Measurements from ENCODE around the gene PCDH9.
"Not testable (repeated sequence)": the region's sequence is repeated elsewhere in the genome, so short reads cannot be mapped to it uniquely, and the experiment has no call there.

PCDH9 gene

GRCh38 chr13:66635526-66635925 lies 594.6 kb downstream of the PCDH9 start:
- DNase-seq = no peak

GRCh38 chr13:66634384-66634783 lies 595.8 kb downstream of the PCDH9 start:
- no peak for DNase-seq

- DNase-seq = no peak
These were observed 602.6 kb downstream of the PCDH9 start for GRCh38 chr13:66627512-66627911.

- DNase-seq = no peak
These were observed 605.8 kb downstream of the PCDH9 start for GRCh38 chr13:66624302-66624701.

GRCh38 chr13:66623129-66623820 lies 606.9 kb downstream of the PCDH9 start:
- no peak for DNase-seq

- DNase-seq = not testable (repeated sequence)
These were observed 608.2 kb downstream of the PCDH9 start for GRCh38 chr13:66621906-66622447.

- no peak for DNase-seq
These were observed 611.4 kb downstream of the PCDH9 start for GRCh38 chr13:66618702-66619101.

- DNase-seq = no peak
These were observed 612.4 kb downstream of the PCDH9 start for GRCh38 chr13:66617786-66618185.

GRCh38 chr13:66612983-66613382 lies 617.2 kb downstream of the PCDH9 start:
- DNase-seq = no peak

GRCh38 chr13:66586489-66586888 lies 643.6 kb downstream of the PCDH9 start:
- no peak for DNase-seq

GRCh38 chr13:66585669-66586203 lies 644.4 kb downstream of the PCDH9 start:
- DNase-seq = no peak

GRCh38 chr13:66581675-66582074 lies 648.5 kb downstream of the PCDH9 start:
- no peak for DNase-seq

GRCh38 chr13:66578305-66578704 lies 651.8 kb downstream of the PCDH9 start:
- no peak for DNase-seq

- DNase-seq = no peak
These were observed 652.8 kb downstream of the PCDH9 start for GRCh38 chr13:66577358-66577757.

GRCh38 chr13:66576381-66576780 lies 653.8 kb downstream of the PCDH9 start:
- DNase-seq = no peak

- no peak for DNase-seq
These were observed 655.5 kb downstream of the PCDH9 start for GRCh38 chr13:66574606-66575005.

GRCh38 chr13:66567899-66568612 lies 662.1 kb downstream of the PCDH9 start:
- no peak for DNase-seq

GRCh38 chr13:66565279-66565678 lies 664.9 kb downstream of the PCDH9 start:
- DNase-seq = no peak

- no peak for DNase-seq
These were observed 667.1 kb downstream of the PCDH9 start for GRCh38 chr13:66563076-66563475.

- DNase-seq = no peak
These were observed 668.1 kb downstream of the PCDH9 start for GRCh38 chr13:66562054-66562453.

- DNase-seq = no peak
These were observed 669.1 kb downstream of the PCDH9 start for GRCh38 chr13:66560991-66561390.

GRCh38 chr13:66560189-66560588 lies 669.9 kb downstream of the PCDH9 start:
- no peak for DNase-seq

GRCh38 chr13:66559093-66559492 lies 671.0 kb downstream of the PCDH9 start:
- no peak for DNase-seq

- DNase-seq = no peak
These were observed 671.6 kb downstream of the PCDH9 start for GRCh38 chr13:66558506-66558905.

Measured in CD4-positive, alpha-beta T cell treated with Interleukin-1 beta for 1 hour (primary cell).